Skeletal muscle tissue (tissue), 4 donors: ENCODE data around the gene ZNF512B. TPM values are rescaled to one million over a fixed set of nuclear protein-coding genes. Genes with fewer than 3 reads are reported as not detected.
A peak's percentile ranks its signal among the peaks of the same experiment; 100 is the strongest.

Experiments used
- H3K27ac ChIP-seq: one replicate; pipeline ENCODE4 v1.7.0; 2013; ENCODE audit warnings: mild to moderate bottlenecking, low read depth, low read length, inconsistent platforms
- H3K27me3 ChIP-seq, 3 donors: one replicate each; pipeline ENCODE4 v1.7.0; 2013; ENCODE audit warnings: low read length in 3 of 3; ENCODE audit not compliant: control insufficient read depth in 3 of 3, insufficient read depth in 3 of 3
- H3K36me3 ChIP-seq, 3 donors: one replicate each; pipeline ENCODE4 v1.7.0; 2013; ENCODE audit warnings: low read length in 3 of 3; ENCODE audit not compliant: control insufficient read depth in 3 of 3, insufficient read depth in 3 of 3
- H3K4me1 ChIP-seq, 3 donors: one replicate each; pipeline ENCODE4 v1.7.0; 2013; ENCODE audit warnings: low read length in 3 of 3, mild to moderate bottlenecking in 3 of 3; ENCODE audit not compliant: control insufficient read depth in 3 of 3, insufficient read depth in 3 of 3
- H3K4me3 ChIP-seq, 3 donors: one replicate each; pipeline ENCODE4 v1.7.0; 2013; ENCODE audit warnings: low read length in 3 of 3
- H3K9ac ChIP-seq, 3 donors: one replicate each; pipeline ENCODE4 v1.7.0; 2013; ENCODE audit warnings: low read length in 3 of 3, mild to moderate bottlenecking in 3 of 3, moderate library complexity in 2 of 3, low read depth in 1 of 3
- H3K9me3 ChIP-seq, 3 donors: one replicate each; pipeline ENCODE4 v1.7.0; 2013; ENCODE audit warnings: low read length in 3 of 3; ENCODE audit not compliant: control insufficient read depth in 3 of 3
- total RNA-seq: library from RNA; depleted of rRNA; stranded (reverse); fragments of >200 nt; gene quantifications from one replicate; pipeline ENCODE4 v1.2.3, GENCODE V29; 2014
- donor health status: Osteomylitis.

The ZNF512B gene
- total RNA-seq, 1 donor from 2014 or later: 8.9 TPM

GRCh38 chr20:63951398-63952209 is 18.1 kb downstream of the ZNF512B start:
- Histone ChIP-seq H3K27ac (peak overlapping the region; percentile 99), H3K36me3 (peaks cover 0 to 10% (median 4%) of the 10 kb centered on the region in 3 donors), H3K27me3 (no peaks in the 10 kb centered on the region), H3K9ac (peak overlapping the region; percentile 90 to 99 (median 94)), H3K4me3 (peak overlapping the region; percentile 62 to 86 (median 79)), H3K4me1 (peaks cover 75 to 91% (median 80%) of the 10 kb centered on the region in 3 donors), H3K9me3 (no peaks in the 10 kb centered on the region)

DNA sequence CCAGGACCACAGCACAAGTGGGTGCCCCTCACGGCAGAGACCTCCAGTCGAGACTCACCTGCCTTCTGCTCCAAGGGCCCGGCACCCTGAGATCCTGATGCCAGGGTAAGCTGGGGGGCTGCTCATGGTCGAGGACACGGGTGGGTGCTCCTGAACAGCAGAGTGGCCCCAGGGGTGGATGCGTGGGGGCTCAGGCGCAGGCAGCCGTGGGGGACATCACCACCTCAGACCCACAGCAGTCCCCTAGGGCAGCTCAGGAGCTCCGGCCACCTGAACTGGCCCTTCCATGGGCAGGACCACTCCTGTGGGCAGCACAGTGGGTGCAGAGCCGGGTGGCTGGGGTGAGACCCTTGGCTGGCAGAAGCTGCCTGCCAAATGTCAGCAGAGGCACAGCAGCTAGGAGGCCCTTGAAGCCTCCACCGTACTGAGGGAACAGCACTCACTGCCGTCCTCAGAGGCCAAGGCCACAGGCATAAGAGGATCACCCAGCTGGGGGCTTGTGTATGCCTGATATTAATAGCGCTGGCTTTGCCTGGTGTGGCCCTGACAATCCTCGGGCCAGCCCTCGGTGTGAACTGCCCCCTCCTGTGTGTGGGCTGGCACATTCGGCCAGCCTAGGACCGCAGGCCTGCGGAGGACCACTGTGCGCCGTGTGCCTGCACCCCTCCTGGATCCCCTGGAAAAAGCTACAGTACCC is 18.9 kb downstream of the ZNF512B start:
- Histone ChIP-seq H3K27me3 (no peaks in the 10 kb centered on the region), H3K9me3 (no peaks in the 10 kb centered on the region), H3K27ac (peak overlapping the region; percentile 99), H3K4me3 (peak overlapping the region; percentile 79 to 86 (median 79)), H3K4me1 (peaks cover 78 to 98% (median 84%) of the 10 kb centered on the region in 3 donors), H3K36me3 (peaks cover 3 to 11% (median 4%) of the 10 kb centered on the region in 3 donors), H3K9ac (peak overlapping the region; percentile 90 to 99 (median 94))

- peaks cover 25 to 38% (median 30%) of the 10 kb centered on the region in 3 donors for H3K36me3 ChIP-seq
- peaks cover 72 to 94% (median 74%) of the 10 kb centered on the region in 3 donors for H3K4me1 ChIP-seq
- H3K27ac ChIP-seq: peak overlapping the region; percentile 99
- peak overlapping the region; percentile 46 to 99 (median 57) for H3K9ac ChIP-seq
- H3K27me3 ChIP-seq: no peaks in the 10 kb centered on the region
- H3K9me3 ChIP-seq: no peaks in the 10 kb centered on the region
- H3K4me3 ChIP-seq: peak overlapping the region; percentile 49 to 86 (median 54)
Observed at GRCh38 chr20:63947638-63948456, 21.9 kb downstream of the ZNF512B start.

GRCh38 chr20:63946986-63947637 is 22.6 kb downstream of the ZNF512B start:
- peak overlapping the region in 2 of 3 donors; percentile 7 to 86 for H3K4me3 ChIP-seq
- H3K36me3 ChIP-seq: peaks cover 30 to 44% (median 33%) of the 10 kb centered on the region in 3 donors
- H3K4me1 ChIP-seq: peaks cover 68 to 89% (median 71%) of the 10 kb centered on the region in 3 donors
- H3K9me3 ChIP-seq: no peaks in the 10 kb centered on the region
- peak overlapping the region in 2 of 3 donors; percentile 46 to 99 for H3K9ac ChIP-seq
- H3K27ac ChIP-seq: no peak overlapping the region
- no peaks in the 10 kb centered on the region for H3K27me3 ChIP-seq

GRCh38 chr20:63945921-63946920 is 23.5 kb downstream of the ZNF512B start:
- H3K4me1 ChIP-seq: peaks cover 61 to 80% (median 63%) of the 10 kb centered on the region in 3 donors
- H3K36me3 ChIP-seq: peaks cover 30 to 47% (median 34%) of the 10 kb centered on the region in 3 donors
- H3K9me3 ChIP-seq: no peaks in the 10 kb centered on the region
- no peaks in the 10 kb centered on the region for H3K27me3 ChIP-seq
- H3K9ac ChIP-seq: peak overlapping the region in 1 of 3 donors; percentile 25
- H3K4me3 ChIP-seq: no peak overlapping the region
- H3K27ac ChIP-seq: no peak overlapping the region

DNA sequence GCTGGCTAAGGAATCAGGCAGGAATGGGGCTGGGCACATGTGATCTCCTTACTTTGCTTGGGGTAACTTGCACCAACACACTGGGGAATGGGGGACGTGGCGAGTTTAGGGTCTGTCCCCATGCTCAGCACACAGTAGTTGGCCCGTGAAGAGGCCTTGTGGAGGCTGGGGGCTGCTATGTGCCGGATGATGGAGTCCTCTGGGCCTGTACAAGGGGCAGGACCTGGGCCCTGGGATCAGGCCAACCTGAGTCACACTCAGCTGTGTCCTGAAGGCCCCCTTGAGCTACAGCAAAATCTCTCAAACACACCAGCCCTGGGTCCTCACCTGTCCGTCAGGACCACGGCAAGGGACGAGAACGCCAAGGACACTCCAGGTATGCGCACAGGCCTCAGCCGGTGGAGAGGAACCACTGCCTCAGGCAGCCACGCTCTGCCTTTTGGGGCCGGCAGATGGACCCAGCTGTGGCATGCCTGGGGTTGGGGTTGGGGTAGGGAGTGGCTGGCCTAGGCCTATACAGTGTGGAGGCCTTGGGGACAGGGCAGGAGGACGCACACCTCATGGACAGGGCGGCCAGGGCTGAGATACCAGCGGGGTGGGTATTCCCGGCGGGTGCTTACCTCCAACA is 24.6 kb downstream of the ZNF512B start:
- no peak overlapping the region for H3K9ac ChIP-seq
- no peaks in the 10 kb centered on the region for H3K27me3 ChIP-seq
- H3K9me3 ChIP-seq: no peaks in the 10 kb centered on the region
- peaks cover 50 to 69% (median 53%) of the 10 kb centered on the region in 3 donors for H3K4me1 ChIP-seq
- peaks cover 40 to 52% (median 45%) of the 10 kb centered on the region in 3 donors for H3K36me3 ChIP-seq
- H3K4me3 ChIP-seq: no peak overlapping the region
- no peak overlapping the region for H3K27ac ChIP-seq

GRCh38 chr20:63944078-63944941 is 25.4 kb downstream of the ZNF512B start:
- Histone ChIP-seq H3K4me1 (peaks cover 42 to 61% (median 44%) of the 10 kb centered on the region in 3 donors), H3K27me3 (no peaks in the 10 kb centered on the region), H3K9ac (peak overlapping the region in 1 of 3 donors; percentile 16), H3K9me3 (no peaks in the 10 kb centered on the region), H3K27ac (no peak overlapping the region), H3K36me3 (peaks cover 46 to 57% (median 49%) of the 10 kb centered on the region in 3 donors), H3K4me3 (no peak overlapping the region)

DNA sequence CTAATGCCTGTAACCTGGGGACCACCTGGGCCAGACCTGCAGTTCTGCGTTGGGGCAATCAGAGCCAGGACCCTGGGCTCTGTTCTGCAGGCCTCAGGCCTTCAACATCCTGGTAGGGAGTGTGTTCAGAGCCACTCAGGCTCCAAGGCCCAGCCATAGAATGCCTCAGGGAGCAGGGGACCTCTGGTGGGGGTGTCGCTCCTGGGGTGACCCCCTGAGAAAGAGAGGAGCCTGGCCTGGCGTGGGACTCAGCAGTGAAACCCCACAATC is 26.0 kb downstream of the ZNF512B start:
- no peak overlapping the region for H3K27ac ChIP-seq
- H3K9ac ChIP-seq: peak overlapping the region in 1 of 3 donors; percentile 33
- peaks cover 48 to 62% (median 49%) of the 10 kb centered on the region in 3 donors for H3K36me3 ChIP-seq
- H3K4me3 ChIP-seq: no peak overlapping the region
- H3K27me3 ChIP-seq: no peaks in the 10 kb centered on the region
- H3K9me3 ChIP-seq: no peaks in the 10 kb centered on the region
- peaks cover 36 to 55% (median 39%) of the 10 kb centered on the region in 3 donors for H3K4me1 ChIP-seq
